Muscle of back (tissue), 11 donors: ENCODE results near the gene NIF3L1. TPM values are rescaled to one million over a fixed set of nuclear protein-coding genes. Genes with fewer than 3 reads are reported as not detected.
"Not testable (repeated sequence)": the region's sequence is repeated elsewhere in the genome, so short reads cannot be mapped to it uniquely, and the experiment has no call there.

ENCODE experiments used
- DNase-seq, 3 donors: peaks; one replicate each; pipeline versions ENCODE4 v3.0.0 to v3.0.0-alpha.2; 2013
- polyA plus RNA-seq, 10 donors: library from polyadenylated mRNA; unstranded; fragments of 120-200 nt; gene quantifications; one replicate each; pipeline ENCODE4 v1.2.1, GENCODE V29; 2013; ENCODE audit not compliant: insufficient read length in 10 of 10

Gene NIF3L1
- polyA plus RNA-seq, 10 donors = 17.9 to 23.0 (median 21.0) TPM

DNA sequence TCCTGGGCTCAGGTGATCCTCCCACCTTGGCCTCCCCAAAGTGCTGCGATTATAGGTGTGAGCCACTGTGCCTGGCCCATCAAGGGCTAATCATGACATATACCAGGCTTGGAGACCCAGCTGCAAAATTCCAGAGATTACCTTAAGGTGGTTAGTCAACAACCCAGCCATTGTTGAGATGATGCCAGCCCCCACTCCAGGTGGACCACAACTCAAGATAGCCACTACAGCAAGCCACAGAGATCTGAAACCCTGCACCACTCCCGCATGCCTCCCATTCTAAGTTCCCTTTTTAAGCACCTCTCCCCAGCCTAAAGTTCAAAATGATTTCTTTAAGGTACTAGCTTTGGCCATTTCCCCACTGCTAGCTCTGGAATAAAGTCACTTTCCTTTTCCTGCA is 20.2 kb upstream of the NIF3L1 start:
- DNase-seq = no peak

DNA sequence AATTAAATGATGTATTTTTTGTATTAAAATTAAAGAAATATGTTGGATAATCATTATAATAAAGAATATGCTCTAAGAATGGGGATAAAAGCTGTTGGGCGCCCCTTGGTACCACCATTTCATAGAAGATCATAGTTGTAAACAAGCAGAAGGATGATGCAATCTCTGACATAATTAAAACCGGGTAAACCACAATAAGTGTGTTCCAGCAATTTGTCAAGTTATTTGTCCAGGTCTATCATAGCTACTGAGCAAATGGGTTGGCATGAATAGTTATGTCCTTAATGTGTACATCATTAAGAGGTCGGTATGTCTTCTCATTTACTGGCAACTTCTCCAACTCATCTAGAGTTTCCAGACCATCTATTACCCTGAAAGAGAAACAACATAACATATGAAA is 18.0 kb upstream of the NIF3L1 start:
- DNase-seq = no peak

DNA sequence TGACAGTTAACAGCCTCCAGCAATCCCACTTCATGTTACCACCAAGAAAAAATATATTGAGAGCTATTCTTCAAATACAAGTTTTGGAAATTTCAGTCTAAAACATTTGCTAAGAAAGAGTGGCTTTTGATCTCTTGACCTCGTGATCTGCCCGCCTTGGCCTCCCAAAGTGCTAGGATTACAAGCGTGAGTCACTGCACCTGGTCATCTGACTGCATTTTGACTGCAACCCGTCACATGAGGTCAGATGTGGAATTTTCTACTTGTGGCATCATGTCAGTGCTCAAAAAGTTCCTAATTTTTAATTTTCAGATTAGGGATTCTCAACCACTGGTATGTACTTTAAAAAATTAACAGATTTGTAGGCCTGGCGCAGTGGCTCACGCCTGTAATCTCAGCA is 15.6 kb upstream of the NIF3L1 start:
- DNase-seq = no peak

DNA sequence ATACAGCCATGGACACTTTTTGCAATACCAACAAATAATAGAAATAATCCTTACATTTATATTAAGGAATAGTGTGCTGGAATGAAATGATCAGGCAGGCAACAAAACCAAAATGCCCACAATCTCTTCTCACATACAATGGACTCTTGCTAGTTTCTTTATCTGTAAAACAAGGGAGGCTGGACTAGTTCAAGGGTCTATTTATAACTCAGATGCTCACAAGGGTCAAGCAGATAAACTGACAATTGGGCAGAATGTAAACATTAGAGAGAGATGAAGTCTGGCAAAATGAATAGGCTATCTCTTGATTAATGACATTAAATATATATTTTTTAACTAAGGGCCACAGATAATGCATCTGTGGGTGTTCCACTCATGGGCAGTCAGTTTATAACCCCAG is 11.7 kb upstream of the NIF3L1 start:
- DNase-seq = no peak

DNA sequence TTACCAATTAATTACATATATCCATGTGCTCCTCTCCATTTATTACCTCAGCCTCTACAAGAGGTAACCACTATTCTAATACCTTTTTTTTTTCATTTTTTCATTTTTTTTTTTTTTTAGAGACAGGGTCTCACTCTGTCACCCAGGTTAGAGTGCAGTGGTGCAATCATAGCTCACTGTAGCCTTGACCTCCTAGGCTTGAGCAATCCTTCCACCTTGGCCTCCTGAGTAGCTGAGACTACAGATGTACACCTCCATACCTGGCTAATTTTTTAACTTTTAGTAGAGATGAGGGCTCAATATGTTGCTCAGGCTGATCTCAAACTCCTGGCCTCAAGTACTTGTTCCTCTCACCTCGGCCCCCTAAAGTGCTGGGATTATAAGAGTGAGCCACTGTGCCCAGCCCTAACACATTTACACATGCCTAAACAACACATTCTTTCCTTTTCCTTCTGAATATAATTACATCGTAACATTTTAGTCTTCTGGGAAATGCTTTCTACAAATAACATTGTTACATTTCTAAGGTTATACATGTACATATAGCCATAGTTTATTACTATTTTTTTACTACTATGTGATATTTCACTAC is 10.8 kb upstream of the NIF3L1 start:
- DNase-seq = no peak

DNA sequence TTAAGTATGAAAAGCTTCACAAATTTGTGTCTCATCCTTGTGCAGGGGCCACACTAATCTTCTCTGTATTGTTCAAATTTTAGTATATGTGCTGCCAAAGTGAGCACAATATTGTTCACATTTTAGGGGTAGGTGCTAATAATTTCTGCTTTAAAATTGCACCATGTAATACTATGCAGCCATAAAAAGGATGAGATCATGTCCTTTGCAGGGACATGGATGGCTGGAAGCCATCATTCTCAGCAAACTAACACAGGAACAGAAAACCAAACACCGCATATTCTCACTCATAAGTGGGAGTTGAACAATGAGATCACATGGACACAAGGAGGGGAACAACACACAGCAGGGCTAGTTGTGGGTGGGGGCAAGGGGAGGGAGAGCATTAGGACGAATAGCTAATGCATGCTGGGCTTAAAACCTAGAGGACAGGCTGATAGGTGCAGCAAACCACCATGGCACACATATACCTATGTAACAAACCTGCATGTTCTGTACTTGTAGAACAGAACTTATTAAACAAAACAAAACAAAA is 7.4 kb upstream of the NIF3L1 start:
- DNase-seq = not testable (repeated sequence)

DNA sequence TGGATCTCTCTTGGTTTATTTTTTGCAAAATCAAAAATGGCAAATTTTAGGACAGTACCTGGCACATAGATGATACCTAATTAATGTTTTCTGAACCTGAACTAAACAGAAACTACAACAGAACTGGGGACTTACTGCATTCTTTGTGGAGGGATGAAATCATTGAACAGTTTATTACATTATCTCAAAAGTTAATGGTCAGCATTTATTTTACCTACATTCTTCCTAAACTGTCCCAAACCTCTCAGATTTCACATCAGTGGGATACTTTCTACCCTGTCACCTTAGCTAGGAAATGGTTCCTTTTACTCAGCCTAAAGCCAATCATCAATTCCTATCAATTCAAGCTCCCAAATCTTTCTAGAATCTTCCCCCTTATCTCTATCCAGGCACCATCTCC is 10.3 kb downstream of the NIF3L1 start:
- DNase-seq = no peak

DNA sequence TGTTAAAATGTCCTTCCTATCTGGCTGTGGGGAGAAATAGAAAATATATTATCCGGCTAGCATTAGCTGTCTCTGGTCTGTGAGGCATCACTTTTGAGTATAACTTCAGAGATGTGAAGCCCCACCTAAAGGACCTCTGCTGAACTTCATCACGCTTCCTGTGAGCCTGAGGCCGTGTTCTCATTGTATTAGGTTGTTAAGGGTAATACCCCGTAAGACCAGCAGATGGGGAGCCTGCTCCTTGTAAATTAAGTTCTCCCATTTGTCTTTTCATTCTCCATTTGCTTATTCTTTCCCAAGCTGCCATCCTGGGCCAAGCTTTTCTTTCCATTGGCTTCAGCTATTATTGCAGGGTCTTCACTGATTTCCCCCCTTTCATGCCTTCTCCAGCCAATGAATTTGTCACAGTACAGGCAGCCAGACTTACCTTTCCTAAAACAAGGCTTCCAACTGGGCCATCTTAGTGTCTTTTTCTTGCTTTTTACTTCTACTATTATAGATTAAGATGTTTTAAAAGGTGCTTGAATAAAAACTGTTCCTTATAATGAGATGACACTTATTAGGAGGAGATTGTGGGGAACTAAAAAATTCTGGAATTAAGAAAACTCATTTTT is 12.4 kb downstream of the NIF3L1 start:
- peak; percentile 70 to 87 (median 74) for DNase-seq

DNA sequence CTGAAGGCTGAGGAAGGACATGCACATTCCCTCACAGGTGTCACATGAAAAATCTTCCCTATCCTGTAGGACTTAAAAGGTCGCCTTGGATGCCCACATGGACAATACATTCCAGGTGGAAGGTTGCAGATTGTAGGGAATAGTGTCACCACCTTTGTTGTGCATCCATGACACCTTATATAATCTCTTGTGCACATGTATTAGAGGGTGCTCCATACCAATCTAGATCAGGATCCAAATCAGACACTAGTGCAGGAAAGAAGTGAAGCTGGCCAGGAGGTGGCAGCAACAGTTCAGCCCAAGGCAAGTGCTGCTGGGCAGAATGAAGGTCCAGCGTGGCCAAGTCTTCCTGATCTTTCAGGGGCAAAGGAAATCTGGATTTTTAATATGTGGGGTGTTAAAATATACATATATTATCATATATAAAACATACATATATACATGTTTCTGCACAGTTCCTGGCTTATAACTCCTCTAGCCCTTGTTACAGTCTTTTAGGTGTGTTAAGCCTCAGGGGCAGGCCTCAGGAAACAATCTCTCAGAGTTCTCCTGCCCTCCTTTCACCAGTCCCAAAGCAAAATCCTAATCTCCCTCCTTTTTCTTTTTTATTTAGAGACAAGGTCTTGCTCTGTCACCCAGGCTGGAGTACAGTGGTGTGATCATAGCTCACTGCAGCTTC is 16.6 kb downstream of the NIF3L1 start:
- DNase-seq = peak; percentile 37 to 74 (median 58)

DNA sequence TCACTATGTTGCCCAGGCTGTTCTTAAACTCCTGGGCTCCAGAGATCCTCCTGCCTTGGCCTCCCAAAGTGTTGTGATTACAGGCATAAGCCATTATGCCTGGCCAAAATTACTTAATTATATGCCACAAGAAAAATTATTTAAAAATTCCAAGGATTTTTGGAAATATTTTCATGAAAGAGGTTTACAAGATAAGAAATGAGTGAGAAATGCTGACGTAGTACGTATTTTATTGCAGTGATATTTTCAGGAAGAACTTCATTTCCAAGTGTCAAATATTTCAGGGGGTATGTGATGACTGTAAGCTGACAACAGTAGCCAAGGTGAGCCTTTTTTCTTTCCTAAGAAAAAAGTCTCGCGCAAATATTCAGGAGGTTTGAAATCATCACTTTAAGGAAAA is 20.8 kb downstream of the NIF3L1 start:
- no peak for DNase-seq

DNA sequence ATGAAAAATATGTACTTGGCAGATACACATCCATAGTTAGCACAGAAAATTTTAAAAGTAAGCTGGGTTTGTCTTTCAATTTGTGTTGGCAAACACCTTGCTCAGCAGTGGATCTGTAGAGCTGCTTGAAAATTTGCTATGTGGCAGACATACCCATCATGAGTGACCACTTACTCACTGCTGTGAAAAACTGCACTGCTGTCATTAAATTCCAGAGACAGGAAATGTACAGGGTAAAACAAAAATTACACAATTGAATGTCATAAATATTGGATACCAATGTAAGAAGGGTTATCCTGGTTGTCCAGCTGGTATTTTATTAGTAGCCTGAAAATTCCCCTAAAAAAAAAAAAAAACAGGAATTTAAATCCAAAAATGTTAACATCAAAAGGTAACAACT is 24.5 kb downstream of the NIF3L1 start:
- DNase-seq = peak in 1 of 3 donors; percentile 20

DNA sequence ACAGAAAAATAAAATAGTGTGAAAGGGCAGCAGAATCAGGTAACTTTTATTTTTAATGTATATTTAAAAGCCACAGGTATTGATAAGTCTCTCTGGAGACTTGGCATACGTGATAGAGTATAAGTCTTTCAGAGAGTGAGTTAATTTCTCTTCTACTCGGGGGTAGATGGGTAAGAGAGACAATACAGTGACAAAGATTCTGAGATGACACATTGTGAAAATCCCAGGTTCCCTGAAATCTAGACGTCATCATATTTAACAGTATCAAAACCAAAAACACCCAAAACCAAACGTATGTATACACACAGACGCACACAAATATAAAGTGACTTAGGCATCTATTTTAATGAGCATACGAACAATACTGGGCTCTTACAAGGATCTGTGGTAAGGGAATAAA is 33.3 kb downstream of the NIF3L1 start:
- DNase-seq = no peak

DNA sequence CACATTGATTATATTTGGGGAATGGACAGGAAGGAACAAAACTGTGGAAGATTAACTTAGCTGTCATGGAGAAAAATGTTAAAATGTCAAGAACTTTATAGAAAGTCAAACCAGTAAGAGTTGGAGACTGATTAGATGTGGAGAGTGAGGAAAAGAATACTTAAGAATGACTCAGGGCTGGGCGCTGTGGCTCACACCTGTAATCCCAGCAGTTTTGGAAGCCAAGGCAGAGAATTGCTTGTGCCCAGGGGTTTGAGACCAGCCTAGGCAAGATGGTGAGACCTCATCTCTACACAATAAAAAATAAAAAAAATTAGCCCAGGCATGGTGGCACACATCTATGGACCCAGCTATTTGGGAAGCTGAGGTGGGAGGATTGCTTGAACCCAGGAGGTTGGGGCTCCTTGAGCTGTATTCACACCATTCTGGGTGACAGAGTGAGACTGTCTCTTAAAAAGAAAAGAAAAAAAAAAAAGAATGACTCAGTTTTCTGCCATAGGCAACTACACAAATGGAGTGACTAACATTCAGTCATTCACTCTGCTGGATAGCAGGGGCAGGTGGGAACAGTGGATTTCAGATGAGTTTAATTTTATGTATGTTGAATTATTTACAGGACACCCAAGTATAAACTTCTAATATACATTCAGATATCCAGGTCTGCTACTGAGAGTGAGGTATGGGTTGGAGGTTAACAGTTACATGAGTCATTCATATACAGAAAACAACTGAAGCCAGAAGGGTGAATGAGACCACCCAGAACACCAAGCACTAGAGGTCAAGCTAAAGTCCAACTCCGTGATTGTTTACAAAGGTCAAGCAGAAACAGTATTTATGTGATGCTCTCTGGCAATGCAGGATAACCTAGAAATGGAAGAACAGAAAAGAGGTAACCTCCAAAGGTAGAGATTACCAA is 40.4 kb downstream of the NIF3L1 start:
- no peak for DNase-seq

DNA sequence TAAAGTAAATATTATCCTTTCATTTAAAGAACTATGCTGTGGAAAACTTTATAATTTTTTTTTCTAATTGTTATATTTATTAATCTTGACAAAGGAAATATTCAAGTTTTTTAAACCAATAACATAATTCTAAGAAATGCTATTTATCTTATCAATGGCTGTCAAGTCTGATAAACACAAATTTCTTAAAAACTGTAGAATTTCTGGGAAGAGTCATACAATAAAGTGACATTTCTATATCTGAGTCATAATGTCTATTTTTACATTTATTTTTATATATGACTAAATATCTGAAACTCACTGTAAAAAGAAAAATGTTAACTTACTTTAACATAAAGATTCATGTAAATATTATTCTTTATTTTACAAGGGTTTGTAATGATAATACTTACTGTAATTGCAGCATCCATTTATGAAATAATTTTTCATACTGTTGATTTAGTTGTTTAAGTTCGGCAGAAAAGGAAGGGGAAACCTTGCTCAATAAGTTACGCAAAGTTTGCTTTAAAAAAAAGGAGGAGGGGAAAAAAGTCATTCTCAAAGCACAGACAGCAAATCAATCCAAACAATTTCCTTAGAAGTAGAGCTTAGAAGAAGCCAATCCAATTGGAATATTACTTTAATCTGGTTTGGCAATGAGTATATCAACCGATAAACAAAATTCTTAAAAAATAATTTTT is 41.9 kb downstream of the NIF3L1 start:
- no peak for DNase-seq

DNA sequence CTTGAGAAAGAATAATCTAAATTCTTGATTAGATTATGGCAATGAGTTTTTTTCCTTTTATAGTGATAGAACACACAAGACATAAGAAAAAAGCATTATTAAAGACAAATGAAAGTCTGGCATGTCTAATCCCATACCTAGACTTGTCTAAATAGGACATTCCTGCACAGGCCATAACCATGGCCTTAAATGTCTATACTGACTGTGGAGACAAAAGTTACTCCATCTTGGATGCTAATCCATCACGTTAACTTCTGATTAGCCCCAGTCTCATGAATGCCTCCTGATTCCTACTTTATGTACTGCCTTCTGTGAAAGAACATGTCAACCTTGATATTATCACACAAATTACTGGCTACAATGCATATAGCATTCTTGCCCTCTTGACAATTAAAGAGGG is 50.7 kb downstream of the NIF3L1 start:
- DNase-seq = no peak

DNA sequence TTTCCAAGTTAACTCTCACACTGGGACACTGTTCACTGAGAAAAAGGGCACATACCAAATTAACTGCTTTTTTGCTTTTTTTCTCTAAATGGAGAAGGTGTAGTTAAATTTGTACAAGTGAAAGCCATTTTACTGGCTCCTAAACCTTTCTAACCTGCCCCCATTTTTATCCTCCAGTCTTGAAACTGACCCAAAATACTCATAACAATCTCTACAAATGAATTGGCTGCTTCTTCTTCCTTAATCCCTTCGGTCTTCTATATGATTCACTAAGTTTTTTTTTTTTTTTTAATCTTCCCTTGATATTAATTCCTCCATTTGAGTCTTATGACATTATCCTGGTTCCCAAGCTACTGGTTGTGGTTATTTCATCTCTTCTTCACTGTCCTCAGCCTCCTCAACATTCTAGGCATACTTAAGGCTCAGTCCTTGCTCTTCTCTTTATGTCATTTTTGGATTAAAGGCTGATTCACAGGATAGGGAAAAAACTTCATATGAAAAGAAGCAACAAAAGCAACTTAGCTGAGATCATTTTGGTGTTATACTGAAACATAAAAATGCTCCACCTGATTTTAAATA is 54.4 kb downstream of the NIF3L1 start:
- no peak for DNase-seq

DNA sequence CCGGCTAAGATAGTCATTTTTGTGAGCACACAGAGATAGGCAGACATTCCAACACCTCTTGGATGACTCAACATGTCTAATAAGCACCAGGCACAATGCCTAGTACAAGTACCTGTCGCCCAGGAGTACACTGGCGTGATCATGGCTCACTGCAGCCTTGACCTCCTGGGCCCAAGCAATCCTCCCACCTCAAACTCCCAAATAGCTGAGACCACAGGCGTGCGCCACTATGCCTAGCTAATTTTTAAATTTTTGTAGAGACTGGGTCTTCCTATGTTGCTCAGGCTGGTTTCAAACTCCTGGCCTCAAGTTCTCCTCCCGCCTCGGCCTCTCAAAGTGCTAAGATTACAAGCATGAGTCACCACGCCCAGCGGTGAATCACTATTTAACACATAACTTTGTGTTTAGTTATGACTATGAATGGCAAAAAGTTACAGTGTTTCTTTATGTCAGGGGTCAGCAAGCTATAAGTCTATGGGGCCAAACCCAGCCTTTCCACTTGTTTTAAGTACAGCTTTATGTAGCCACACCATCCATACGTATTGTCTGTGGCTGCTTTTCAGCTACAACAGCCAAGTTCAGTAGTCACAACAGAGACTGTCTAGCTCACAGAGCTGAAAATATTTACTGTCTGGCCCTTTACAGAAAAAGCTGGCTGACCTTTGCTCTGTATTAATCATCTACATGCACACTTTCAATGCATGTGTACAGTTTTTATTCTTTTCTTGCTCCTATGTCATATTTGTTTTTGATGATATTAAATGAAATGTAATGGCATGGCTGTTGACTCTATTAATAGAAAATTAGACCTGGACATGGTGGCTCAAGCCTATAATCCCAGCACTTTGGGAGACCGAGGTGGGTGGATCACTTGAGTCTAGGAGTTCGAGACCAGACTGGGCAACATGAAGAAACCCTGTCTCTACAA is 55.6 kb downstream of the NIF3L1 start:
- peak in 1 of 3 donors; percentile 67 for DNase-seq

DNA sequence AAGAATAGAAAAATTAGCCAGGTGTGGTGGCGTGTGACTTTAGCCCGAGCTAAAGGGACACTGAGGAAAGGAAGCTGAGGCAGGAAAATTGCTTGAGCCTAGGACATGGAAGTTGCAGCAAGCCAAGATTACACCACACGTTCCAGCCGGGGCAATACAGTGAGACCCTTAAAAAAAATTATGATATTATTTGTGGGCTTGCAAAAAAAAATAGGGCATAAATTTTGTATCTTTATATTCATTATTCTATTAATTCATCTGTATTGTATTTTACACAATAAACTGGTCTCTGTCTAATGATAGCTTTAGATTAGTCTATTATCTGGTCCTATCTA is 56.2 kb downstream of the NIF3L1 start:
- DNase-seq = no peak

DNA sequence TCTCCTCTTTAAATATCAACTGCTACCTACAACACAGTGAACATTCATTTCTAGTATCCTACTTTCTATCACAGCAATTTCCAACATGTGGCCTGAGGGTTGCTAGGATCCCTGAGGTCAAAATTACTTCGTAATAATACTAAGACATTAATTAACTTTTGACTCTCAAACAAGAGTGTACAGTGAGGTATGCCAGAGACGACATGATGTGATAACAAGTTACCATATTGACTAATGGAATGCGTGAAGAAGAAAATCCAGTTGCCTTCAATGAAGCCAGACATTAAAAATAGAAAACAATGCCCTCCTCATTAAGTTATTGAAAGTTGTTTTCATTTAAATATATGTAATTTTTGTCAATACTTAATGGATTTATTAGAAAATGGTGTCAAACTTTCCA is 61.2 kb downstream of the NIF3L1 start:
- no peak for DNase-seq
